Heart left ventricle (tissue), 13 donors: ENCODE results near the gene ZNF503.

Experiments used
- CTCF ChIP-seq, 12 donors: fragments of 200-600 bp; sonication (generic) in 4 of 12; IDR thresholded peaks; one replicate each; pipeline versions ENCODE4 v1.5.0 to v1.8.0; 2018 to 2022; ENCODE audit warnings: antibody characterized with exemption in 12 of 12, mild to moderate bottlenecking in 5 of 12
- POLR2A ChIP-seq, 2 donors: fragments of 450-650 bp; IDR thresholded peaks; one replicate each; pipeline ENCODE4 v1.6.1; 2017; ENCODE audit warnings: antibody characterized with exemption in 2 of 2, mild to moderate bottlenecking in 2 of 2, moderate library complexity in 2 of 2
- donor health status: ischemic (EF 13 %, LVEDD 7.1; RV severe dilation, severe dysfunction).
- donor health status: DM: no; HTN: yes; CAD: no.
- donor health status: DM: no; HTN: no; CAD: no.
- donor health status: ischemic (EF 25% LVEDD 6.9; RV normal size, moderate dysfunction).
- donor health status: ischemic (EF 25% LVEDD 5.7; RV mildly dilated, moderate dysfunction).
- donor health status: ischemic (EF 35%, LVEDD 5.7; RV mildly dilated, moderate dysfunction).
- donor health status: nonischemic (EF 11% LVEDD 7.7; RV severe dilation, severe dysfunction).
- donor health status: DM: yes; HTN: yes; CAD: no.
- donor health status: PGD.
- donor health status: ischemic (EF 29% LVEDD 5.4; RV normal size, mild dysfunction).
- donor health status: nonischemic (EF 23%, LVEDD 6.1; RV moderate dilation, normal function).

GRCh38 chr10:75367901-75368300 is 33.7 kb downstream of the ZNF503 start:
- no peak for TF ChIP-seq CTCF (IDR thresholded peaks at IDR 0.05)
- TF ChIP-seq POLR2A (IDR thresholded peaks at IDR 0.05), result no peak
